ENCODE data around the gene SERPINE2.

The SERPINE2 gene

DNA sequence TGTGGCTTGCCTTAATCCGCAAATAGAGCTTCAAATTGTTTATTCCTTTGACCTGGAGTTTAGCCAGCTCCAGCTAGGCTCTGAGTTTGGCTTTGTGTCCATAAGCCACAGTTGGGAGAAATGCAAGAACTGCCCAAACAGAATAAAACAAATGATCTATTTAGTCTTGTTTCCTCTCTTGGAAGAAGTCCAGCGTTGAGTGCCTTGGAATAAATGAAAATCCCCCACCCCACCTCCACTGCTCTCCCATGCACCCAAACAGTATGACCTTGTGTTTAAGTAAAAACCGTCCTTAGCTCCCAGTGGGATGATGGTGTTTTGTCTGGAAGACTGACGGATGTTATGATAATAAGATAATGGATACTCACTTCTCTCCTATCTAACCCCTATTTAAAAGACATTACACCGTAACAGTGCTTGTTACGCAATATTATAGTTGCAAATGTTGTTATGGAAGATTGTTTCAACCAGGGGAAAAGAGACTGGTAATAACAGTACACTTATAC, 3.2 kb upstream of the SERPINE2 start:
- DNase-seq (ENCODE audit: low read depth): no peak

DNA sequence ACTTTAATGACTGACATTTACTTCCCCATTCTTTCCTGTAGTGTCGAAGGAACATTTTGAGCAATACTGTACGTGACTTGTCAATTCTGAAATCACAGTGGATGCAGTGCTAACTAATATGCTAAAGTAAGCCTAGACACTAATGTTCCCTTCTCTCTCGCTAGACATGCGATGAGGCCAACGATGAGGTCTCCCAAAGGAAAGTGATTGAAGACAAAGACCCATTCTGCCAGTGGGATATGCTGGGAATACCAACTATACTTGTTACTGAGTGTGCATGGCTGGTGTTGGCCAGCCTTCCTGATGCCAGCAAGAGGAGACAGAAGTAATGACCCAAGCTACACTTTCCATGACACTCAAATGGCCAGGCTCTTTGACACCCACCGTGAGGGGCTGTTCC, 2.5 kb upstream of the SERPINE2 start:
- DNase-seq (ENCODE audit: low read depth): no peak

DNA sequence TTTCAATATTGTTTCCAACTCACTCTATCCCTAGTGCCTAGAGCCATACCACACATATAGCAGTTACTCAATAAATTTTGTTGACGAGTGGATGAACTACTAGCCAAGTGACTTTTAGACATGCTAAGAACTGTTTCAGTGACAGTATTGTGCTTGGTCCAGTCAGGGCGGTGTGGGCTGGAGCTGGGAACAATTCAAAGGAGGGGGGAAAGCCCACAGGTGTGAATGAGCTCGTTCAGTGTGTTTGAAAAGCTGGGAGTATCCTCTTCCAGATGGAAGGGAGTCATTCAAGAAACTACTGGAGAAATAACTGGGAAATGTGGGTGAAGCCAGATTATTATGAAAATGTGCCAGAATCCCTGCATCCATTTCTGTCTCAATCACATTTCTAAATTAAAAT, 1.7 kb upstream of the SERPINE2 start:
- DNase-seq (ENCODE audit: low read depth): no peak

DNA sequence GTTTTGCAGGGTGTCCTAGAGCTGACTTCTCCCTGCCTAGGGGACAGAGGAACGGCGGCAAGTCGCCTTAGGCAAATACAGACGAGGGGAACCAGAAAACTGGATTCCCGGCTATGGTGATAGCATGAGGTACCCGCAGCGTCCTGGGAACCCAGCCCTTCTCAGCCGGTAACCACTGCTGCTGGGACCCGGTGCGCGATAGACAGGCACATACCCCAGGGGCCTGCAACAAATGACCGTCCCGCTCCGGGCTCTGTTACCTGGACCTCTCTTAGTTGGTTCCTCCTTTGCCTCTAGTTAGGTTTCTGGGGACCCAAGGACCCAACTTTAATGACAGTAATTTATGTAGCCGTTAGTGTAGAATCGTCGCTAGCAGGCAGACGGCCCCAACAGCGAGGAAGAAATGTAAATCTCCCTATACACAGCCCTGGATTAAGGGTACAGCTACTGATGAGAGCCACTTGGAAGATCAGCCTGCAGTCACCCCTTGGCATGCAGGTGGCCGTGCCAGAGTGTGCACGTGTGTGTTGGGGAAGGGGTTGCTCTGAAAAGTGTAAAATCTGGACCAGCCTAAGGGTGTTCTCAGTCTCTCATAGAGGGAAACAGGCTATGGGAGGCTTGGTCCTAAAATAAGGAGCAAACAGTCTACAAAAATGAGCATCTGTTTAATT, 819 bp upstream of the SERPINE2 start:
- no peak for DNase-seq (ENCODE audit: low read depth)

DNA sequence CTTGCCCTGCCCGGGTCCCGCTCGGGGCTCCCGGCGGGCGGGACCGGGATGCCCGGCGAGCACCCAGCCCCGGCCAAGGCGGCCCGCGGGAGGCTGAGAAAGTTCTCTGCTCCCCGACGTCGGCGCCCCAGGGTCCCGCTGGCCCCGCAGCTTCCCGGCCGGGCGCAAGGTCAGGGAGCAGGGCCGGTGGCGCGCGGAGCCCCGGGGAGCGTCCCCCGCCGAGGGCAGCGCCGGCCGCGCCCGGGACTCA, 331 bp downstream of the SERPINE2 start:
- DNase-seq (ENCODE audit: low read depth): no peak

DNA sequence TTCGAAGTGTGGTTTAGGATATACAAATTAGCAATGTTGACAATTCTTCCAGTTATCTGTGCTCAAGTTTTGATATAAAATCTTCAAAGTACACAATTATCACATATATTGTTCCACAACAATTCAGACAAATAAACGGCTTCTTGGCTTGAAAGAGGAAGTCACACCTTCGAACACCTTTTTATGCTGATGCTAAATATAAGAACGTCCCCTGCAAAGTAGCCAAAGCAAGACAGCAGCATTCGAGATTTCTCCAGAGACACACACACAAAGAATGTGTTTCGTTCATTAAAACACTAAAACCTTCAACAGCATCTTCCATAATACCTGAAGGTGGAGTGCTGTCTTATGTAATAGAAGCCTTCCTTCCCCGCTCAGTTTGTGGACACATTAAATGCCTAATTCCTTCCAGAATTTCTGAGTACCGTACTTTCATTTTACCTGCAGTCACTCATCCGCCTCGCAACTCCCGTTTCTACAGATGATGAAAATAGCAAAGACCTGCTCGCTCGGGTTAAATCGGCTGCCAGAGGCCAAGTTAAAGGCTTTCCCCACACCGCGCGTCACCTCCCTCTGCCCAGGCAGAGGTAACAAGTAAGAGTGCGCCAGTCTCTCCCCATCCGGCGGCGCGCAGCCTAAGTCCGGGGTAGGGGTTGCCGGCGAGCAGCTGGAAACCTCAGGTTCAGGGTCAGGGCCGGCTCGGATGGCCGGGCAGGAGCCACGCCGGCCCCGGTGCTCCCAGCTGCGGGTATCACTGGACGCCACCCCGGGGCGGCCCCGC, 847 bp downstream of the SERPINE2 start:
- DNase-seq (ENCODE audit: low read depth): no peak

DNA sequence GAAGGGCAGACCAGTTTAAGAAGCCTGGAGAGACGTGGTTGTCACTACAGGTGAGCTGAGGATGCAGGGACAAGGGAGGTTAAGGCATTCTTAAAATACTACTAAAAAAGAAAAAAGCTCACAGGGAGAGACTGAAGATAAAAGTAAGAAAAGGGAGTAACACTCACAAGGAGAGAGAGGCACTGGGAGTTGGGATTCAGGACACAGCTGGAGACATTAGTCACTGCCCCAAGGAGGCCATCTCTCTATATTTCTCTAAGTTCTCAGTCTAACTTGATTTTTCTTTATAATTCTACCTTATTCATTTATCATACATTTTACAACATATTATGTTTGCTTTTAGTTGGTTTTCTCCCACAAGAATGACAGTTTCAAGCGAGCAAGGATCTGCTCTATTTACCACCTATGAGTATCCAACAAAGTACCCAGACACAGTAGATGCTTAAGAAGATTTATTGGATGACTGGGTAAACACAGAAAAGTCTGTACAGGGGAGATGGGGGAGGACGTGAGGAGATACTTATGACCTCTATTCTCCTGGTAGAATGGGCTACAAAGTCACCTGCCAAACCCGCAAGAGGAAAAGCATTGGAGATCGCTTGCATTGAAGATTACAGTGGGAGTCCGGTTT, 2.2 kb downstream of the SERPINE2 start:
- no peak for DNase-seq (ENCODE audit: low read depth)

DNA sequence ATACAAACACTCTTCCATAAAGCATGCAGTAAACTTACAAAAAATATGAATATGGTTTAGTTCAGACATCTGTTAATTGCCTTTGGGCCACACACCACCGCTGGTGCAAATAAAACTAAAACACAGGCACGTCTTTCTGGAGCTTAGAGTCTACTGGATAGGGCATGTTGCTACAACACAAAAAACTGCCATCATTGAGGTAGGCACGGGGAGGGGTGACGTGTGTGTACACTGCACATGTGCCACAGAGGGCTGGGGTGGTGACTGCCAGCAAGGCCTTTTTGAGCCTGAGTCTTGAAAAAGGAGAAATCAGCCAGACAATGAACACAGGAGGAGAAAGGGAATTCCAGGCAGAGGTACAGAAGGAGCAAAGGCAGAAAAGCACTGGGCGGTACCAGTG, 5.1 kb downstream of the SERPINE2 start:
- no peak for DNase-seq (ENCODE audit: low read depth)

DNA sequence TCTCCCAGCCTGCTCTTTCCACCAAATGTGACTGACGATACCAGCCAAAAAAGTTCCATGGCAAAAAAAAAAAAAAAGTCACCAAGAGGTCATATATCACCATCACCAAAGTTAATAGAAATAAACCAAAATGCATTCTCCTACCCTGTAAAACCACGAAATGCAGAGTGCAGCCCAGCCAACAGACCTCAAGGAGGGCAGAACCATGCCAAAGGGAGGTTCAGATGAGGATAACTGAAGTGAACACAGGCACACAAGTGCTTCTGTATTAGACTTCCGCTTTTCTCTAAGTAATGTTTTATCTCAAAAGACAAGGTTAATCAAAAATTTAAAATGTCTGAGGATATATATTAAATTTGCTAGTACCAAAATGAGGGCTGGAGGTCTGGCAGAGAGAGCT, 5.5 kb downstream of the SERPINE2 start:
- DNase-seq (ENCODE audit: low read depth): no peak

DNA sequence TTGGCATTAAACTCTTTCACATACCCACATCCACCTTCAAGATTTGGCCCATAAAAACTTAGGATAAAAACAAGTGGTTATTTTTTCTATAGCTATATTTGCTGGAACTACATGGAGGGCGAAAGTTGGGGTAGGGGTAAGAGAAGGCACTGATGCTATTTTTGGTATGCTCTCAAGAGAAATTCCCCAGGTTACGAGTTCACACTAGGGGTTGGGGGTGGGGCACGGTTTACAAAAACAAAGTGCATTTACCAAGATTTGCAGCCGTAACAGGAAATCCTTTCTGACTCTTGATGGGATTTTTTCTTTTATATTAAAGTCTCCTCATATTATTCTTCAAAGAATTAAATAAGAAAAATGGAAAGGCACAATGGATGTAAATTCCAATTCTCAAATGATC, 6.8 kb downstream of the SERPINE2 start:
- DNase-seq (ENCODE audit: low read depth): no peak

DNA sequence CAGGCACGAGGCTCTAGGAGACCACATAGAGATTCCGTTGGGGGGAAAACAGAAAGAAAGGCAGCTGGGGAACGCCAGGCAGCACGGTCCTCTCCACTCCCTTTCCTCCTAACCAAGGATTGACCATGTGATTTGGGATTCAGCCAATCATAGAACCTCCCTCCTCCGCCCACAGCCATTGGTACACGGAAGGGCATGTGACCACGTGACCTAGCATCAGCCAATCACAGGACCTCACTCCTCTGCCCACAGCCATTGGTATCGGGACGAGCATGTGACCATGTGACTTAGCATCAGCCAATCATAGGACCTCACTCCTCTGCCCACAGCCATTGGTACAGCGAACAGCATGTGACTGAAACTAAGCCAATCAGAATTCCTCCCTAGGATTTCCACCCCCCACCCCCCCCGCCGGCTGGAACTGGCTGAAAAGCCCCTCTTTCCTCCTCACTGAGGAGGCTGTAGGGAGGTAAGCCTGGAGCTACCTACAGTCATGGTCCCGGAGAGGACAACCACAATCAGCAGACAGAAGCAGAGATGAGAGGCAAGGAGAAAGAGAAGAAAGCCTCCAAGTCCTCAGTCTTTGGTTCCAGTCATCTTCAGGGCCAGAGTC, 7.6 kb downstream of the SERPINE2 start:
- no peak for DNase-seq (ENCODE audit: low read depth)

DNA sequence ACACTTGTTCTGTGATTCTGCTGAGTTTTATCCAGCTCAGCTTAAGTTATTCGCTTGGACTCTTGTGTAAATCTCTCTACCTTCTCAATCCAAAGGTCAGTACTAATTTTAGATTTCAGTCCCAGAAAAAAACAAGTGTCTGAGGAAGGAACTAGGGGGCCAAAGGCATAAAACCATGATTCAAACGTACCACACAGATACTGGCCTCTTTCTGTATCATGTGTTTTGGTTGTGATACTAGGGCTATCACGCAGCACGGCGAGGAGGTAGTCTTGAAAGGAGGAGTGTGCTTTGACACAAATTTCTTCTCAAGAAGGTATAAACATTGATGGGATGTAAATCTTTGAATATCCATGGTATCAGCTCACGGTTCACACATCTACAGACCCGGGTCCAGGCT, 8.3 kb downstream of the SERPINE2 start:
- DNase-seq (ENCODE audit: low read depth): no peak

DNA sequence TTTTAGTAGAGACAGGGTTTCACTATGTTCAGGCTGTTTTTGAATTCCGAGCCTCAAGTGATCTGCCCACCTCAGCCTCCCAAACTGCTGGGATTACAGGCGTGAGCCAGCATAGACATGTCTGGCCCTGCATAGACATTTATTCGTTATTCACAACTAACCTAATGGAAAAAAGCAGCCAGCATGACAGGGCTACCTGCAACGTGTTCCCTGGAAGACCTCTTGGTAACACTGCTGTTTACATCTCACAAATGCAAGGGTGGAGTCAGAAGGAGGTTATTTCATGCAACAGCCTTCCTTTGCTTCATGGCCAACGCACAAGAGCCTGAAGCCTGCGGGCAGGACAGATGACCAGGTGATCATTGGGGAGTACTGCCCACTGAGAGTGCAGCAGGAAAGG, 9.2 kb downstream of the SERPINE2 start:
- DNase-seq (ENCODE audit: low read depth): no peak

DNA sequence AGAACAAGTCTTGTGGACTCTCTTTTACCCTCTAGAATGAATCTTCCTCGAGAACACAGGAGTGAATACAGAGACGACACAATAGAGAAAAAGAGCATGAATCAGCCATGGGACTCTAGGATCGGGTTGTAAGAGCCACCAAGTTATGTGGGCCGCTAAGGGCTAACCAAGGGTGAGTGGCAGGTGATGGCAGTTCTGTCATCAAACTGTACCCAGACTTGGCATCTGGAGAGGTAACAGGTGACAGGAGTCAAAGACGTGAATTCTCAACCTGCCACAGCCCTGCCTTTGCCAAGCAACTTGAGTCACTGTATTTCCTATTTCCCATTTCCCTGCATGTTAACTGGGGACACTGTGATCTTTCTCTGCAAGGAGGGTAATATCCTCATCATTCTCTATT, 11.2 kb downstream of the SERPINE2 start:
- no peak for DNase-seq (ENCODE audit: low read depth)

DNA sequence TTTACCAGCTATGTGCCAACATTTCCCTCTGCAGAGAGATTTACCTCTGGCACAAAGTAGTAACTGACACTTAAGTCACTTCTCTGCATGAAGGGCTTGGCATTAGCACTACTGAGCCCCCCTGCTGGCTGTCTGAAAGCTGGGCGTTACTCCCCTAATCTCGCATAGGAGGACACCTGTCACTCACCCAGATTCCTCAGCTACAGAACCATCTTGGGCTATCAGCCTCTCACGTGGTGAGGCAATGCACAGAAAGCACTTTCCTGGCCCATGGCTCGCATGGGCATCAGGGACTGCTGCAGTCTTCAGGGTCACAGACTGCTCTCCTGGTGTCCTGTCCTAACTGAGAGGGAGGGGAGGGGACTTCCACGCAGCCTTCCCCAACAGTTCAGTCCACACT, 12.0 kb downstream of the SERPINE2 start:
- DNase-seq (ENCODE audit: low read depth): no peak

DNA sequence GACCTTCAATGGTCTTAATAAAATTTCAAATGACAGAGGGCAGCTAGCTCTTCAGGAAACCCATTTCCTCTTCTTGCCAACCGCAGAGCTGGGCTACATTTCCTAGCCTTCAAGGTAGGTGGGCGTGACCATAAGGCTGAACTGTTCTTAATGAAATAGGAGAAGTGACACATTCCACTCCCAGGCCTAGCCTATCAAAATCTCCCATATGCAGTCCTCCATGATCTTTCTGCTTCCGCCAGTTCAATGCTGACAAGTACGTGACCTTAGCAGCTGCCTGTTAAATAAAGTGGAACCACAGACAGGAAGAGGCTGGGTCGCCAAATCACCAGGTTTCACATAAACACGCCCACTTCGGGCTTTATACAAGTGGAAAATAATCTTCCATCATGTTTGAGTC, 13.2 kb downstream of the SERPINE2 start:
- no peak for DNase-seq (ENCODE audit: low read depth)

DNA sequence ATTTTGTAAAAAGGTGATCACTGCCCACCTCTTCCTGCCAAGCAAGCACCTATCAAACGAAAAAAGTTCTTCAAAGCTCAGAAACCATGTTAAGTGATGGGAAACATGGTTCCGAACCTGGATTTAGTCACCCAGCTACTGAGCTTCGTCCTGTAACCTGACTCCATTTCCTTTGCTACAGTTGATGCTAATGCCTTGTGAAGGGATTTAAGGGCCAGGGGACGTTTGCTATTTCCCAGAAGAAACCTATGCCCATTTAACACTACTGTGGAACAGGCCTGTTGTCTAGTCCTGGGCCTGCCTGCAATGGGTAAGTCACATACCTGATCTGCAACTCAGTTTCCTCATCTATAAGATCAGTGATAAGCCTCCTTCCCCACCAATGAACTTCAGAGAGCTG, 14.8 kb downstream of the SERPINE2 start:
- DNase-seq (ENCODE audit: low read depth): no peak

DNA sequence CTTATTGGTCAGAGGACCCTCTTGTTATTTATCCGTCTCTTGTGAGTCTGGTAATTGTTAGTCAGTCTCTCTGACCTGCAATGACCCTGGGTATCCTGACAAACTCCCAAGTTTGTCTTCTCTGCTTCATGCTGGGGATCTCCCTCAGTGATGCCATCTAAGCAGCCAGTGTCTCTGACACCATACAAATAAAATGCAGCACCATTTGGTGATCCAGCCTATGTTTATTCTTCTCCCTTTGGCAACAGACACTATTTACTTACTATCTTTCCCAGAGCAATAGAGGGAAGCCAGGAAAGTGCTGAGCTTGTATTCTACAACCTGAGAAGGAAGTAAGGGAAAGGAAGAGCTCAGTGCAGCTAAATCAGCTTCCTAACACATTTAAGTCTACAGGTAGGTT, 15.9 kb downstream of the SERPINE2 start:
- no peak for DNase-seq (ENCODE audit: low read depth)

DNA sequence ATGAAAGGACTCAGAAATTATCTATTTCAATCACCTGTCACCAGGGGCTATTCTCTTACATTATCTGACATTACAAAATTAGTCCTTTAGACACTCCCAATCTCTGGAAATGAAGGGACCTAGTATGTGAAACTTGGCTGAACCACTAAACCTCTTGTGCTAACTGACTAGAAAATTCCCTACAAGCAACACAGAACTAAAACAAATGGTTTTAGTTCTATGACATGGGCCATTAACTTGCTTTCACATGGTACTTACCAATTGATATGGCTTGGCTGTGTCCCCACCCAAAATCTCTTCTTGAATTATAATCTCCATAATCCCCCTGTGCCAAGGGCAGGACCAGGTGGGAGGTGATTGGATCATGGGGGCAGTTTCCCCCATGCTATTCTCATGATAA, 16.6 kb downstream of the SERPINE2 start:
- DNase-seq (ENCODE audit: low read depth): no peak

DNA sequence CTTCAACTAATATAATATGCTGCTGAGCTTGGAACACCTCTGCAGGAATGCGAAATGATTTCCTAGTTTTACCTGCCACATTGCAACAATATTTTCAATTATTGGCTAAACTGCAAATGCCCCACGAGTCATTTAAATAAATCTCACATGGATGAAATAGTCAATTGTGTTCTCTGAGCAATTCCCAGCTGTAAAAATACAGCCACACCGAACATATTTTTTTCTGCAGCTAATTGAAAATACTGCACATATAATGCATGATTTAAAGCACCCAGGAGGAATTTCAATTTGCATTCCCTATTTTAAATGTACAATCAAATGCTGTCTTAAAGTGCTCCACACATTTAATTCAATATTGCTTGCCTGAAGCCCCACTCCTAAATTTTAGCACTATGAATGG, 18.6 kb downstream of the SERPINE2 start:
- DNase-seq (ENCODE audit: low read depth): no peak

DNA sequence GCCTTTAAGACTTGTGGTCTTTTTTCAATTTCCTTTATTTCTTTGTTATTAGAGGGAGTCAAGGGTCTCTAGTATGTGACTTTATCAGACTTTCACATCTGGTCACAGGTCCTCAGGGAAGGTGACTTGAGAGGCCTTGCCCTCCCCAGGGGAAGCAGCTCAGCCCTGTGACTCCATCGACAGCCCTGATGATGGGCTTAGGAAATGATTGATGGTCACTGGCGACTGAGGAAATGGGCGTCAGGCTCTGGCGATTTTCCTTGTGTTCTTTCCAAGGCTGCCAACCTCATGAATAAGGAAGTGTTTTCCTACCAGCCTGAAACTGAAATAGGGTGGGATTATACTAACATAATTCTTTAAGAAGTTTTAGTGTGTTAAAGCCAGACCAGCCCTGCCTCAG, 21.1 kb downstream of the SERPINE2 start:
- no peak for DNase-seq (ENCODE audit: low read depth)

DNA sequence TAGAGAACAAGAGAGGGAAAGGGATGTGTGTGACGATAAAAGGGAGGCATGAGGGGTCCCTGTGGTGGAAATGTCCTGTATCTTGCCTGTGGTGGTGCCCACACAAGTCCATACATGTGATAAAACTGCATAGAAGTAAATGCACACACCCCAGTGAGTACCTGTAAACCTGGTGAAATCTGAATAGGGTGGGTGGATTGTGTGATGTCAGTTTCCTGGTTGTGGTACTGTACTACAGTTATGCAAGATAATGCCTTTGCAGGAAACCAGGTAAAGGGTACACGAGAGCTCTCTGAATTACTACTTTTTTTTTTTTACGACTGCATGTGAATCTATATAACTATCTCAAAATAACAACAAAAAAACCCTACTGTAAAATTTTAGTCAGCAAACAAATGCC, 22.1 kb downstream of the SERPINE2 start:
- DNase-seq (ENCODE audit: low read depth): no peak

DNA sequence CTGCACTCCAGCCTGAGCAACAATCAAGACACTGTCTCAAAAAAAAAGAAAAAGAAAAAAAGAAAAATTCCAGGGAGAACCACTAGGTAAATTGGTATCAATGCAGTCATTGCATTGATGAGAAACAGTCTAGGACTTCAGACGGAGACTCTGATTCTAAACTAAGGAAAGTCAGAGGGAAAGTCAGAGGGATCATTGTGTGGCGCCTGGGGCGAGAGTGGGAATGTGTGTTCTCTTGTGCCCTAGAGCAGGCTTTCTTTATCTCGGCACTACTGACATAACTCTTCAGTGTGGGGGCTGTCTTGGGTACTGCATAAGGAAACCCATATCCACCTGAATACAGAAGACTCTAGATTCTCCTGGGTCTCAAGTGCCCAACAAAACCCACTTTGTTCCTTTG, 24.8 kb downstream of the SERPINE2 start:
- DNase-seq (ENCODE audit: low read depth): no peak

Data from fibroblast of the conjunctiva (primary cell).